ENCODE measurements around the gene AVP.

- TF ChIP-seq CTCF (IDR thresholded peaks at IDR 0.05) = no peak
- TF ChIP-seq POLR2AphosphoS5 (IDR thresholded peaks at IDR 0.05; ENCODE audit: insufficient read depth in 1 of 2, low read depth in 1 of 2) = no peak
Measured at GRCh38 chr20:3084986-3085360, 449 bp upstream of the AVP start.

Measured in vagina (tissue), 2 donors.